ENCODE data around the gene RARRES1.

Gene RARRES1

GRCh38 chr3:158766364-158766763, 34.1 kb upstream of the RARRES1 start:
- Histone ChIP-seq H3K4me3 (ENCODE audit: low read length in 2 of 2) (no peak overlapping the region), H3K9me3 (ENCODE audit: control insufficient read depth in 2 of 2, low read length in 2 of 2) (no peaks in the 10 kb centered on the region), H3K27me3 (ENCODE audit: control insufficient read depth in 2 of 2, insufficient read depth in 2 of 2, low read length in 2 of 2) (no peaks in the 10 kb centered on the region), H3K9ac (ENCODE audit: low read depth in 1 of 2, low read length in 2 of 2) (no peak overlapping the region), H3K27ac (ENCODE audit: low read depth in 2 of 2, low read length in 2 of 2) (no peak overlapping the region), H3K36me3 (ENCODE audit: control insufficient read depth in 2 of 2, insufficient read depth in 2 of 2, low read length in 2 of 2) (no peaks in the 10 kb centered on the region), H3K4me1 (ENCODE audit: control insufficient read depth in 2 of 2, insufficient read depth in 2 of 2, low read length in 2 of 2) (peaks cover 7 to 12% of the 10 kb centered on the region in 2 donors)

DNA sequence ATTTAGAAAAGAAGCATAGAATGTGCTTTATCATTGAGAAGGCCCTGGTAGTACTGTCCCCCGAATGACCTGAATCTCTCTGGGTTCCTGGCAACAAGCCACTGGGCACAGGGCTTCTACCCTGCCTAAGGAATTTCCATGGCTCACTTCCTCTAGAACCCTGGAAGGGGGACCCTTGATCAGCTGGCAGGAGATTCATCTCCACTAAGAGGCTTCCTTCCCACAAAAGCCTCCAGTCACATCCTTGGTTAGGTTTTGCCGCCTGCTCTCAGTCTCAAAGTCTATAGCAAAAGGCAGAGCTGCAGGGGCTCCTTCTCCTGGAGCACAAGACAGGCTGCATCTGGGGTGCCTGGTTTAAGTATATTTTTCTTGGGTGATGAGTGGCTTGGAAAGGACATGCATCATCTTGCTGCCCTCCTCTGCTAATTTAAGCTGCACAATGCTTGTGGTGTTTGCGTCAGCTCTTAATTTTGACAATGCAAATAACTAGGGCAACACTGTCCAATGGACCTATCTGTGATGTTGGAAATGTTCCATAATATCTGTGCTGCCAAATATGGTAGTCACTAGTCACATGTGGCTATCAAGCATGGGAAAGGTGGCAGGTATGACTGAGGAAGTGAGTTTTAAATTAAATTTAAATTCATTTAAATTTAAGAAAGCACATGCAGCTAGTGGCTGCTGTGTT, 33.4 kb upstream of the RARRES1 start:
- no peaks in the 10 kb centered on the region for H3K36me3 ChIP-seq (ENCODE audit: control insufficient read depth in 2 of 2, insufficient read depth in 2 of 2, low read length in 2 of 2)
- H3K27me3 ChIP-seq (ENCODE audit: control insufficient read depth in 2 of 2, insufficient read depth in 2 of 2, low read length in 2 of 2): no peaks in the 10 kb centered on the region
- no peak overlapping the region for H3K27ac ChIP-seq (ENCODE audit: low read depth in 2 of 2, low read length in 2 of 2)
- no peak overlapping the region for H3K4me3 ChIP-seq (ENCODE audit: low read length in 2 of 2)
- H3K4me1 ChIP-seq (ENCODE audit: control insufficient read depth in 2 of 2, insufficient read depth in 2 of 2, low read length in 2 of 2): peaks cover 7 to 10% of the 10 kb centered on the region in 2 donors
- no peak overlapping the region for H3K9ac ChIP-seq (ENCODE audit: low read depth in 1 of 2, low read length in 2 of 2)
- no peaks in the 10 kb centered on the region for H3K9me3 ChIP-seq (ENCODE audit: control insufficient read depth in 2 of 2, low read length in 2 of 2)

- Histone ChIP-seq H3K27ac (ENCODE audit: low read depth in 2 of 2, low read length in 2 of 2) (no peak overlapping the region), H3K9me3 (ENCODE audit: control insufficient read depth in 2 of 2, low read length in 2 of 2) (no peaks in the 10 kb centered on the region), H3K27me3 (ENCODE audit: control insufficient read depth in 2 of 2, insufficient read depth in 2 of 2, low read length in 2 of 2) (no peaks in the 10 kb centered on the region)
Measured at GRCh38 chr3:158763421-158763820, 31.2 kb upstream of the RARRES1 start.

DNA sequence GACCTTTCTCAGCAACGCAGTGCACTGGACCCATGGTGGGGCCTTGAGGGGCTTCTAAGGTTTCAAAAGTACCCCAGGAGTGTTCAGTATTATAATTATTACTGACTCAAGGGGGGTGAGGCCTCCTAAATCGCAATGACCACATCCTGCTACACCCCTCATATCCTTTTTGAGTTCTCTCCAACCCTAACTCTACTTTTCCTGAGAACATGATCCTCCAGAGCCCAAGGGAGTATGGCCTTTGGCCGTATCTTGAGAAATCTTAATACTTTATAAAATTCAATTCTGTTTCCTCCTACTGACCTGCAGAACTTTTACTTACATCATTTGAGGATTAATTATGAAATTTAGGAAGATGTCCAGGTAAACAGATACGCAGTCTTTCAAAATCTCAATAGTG, 30.4 kb upstream of the RARRES1 start:
- Histone ChIP-seq H3K4me3 (ENCODE audit: low read length in 2 of 2) (no peak overlapping the region), H3K4me1 (ENCODE audit: control insufficient read depth in 2 of 2, insufficient read depth in 2 of 2, low read length in 2 of 2) (no peaks in the 10 kb centered on the region), H3K27me3 (ENCODE audit: control insufficient read depth in 2 of 2, insufficient read depth in 2 of 2, low read length in 2 of 2) (no peaks in the 10 kb centered on the region), H3K27ac (ENCODE audit: low read depth in 2 of 2, low read length in 2 of 2) (no peak overlapping the region), H3K36me3 (ENCODE audit: control insufficient read depth in 2 of 2, insufficient read depth in 2 of 2, low read length in 2 of 2) (no peaks in the 10 kb centered on the region), H3K9me3 (ENCODE audit: control insufficient read depth in 2 of 2, low read length in 2 of 2) (no peaks in the 10 kb centered on the region), H3K9ac (ENCODE audit: low read depth in 1 of 2, low read length in 2 of 2) (no peak overlapping the region)

More at GRCh38 chr3:158763421-158763820, 31.2 kb upstream of the RARRES1 start:
- Histone ChIP-seq H3K9ac (ENCODE audit: low read depth in 1 of 2, low read length in 2 of 2) (no peak overlapping the region), H3K36me3 (ENCODE audit: control insufficient read depth in 2 of 2, insufficient read depth in 2 of 2, low read length in 2 of 2) (no peaks in the 10 kb centered on the region), H3K4me1 (ENCODE audit: control insufficient read depth in 2 of 2, insufficient read depth in 2 of 2, low read length in 2 of 2) (peaks cover under 1 to 4% of the 10 kb centered on the region in 2 donors), H3K4me3 (ENCODE audit: low read length in 2 of 2) (no peak overlapping the region)

GRCh38 chr3:158761350-158761749, 29.1 kb upstream of the RARRES1 start:
- H3K27me3 ChIP-seq (ENCODE audit: control insufficient read depth in 2 of 2, insufficient read depth in 2 of 2, low read length in 2 of 2): no peaks in the 10 kb centered on the region
- H3K4me3 ChIP-seq (ENCODE audit: low read length in 2 of 2): no peak overlapping the region
- no peaks in the 10 kb centered on the region for H3K36me3 ChIP-seq (ENCODE audit: control insufficient read depth in 2 of 2, insufficient read depth in 2 of 2, low read length in 2 of 2)
- H3K9me3 ChIP-seq (ENCODE audit: control insufficient read depth in 2 of 2, low read length in 2 of 2): no peaks in the 10 kb centered on the region
- no peak overlapping the region for H3K9ac ChIP-seq (ENCODE audit: low read depth in 1 of 2, low read length in 2 of 2)
- H3K27ac ChIP-seq (ENCODE audit: low read depth in 2 of 2, low read length in 2 of 2): no peak overlapping the region
- no peaks in the 10 kb centered on the region for H3K4me1 ChIP-seq (ENCODE audit: control insufficient read depth in 2 of 2, insufficient read depth in 2 of 2, low read length in 2 of 2)

GRCh38 chr3:158755421-158755820, 23.2 kb upstream of the RARRES1 start:
- H3K9me3 ChIP-seq (ENCODE audit: control insufficient read depth in 2 of 2, low read length in 2 of 2): no peaks in the 10 kb centered on the region
- H3K4me3 ChIP-seq (ENCODE audit: low read length in 2 of 2): no peak overlapping the region
- no peaks in the 10 kb centered on the region for H3K36me3 ChIP-seq (ENCODE audit: control insufficient read depth in 2 of 2, insufficient read depth in 2 of 2, low read length in 2 of 2)
- H3K9ac ChIP-seq (ENCODE audit: low read depth in 1 of 2, low read length in 2 of 2): no peak overlapping the region
- no peaks in the 10 kb centered on the region for H3K27me3 ChIP-seq (ENCODE audit: control insufficient read depth in 2 of 2, insufficient read depth in 2 of 2, low read length in 2 of 2)
- no peaks in the 10 kb centered on the region for H3K4me1 ChIP-seq (ENCODE audit: control insufficient read depth in 2 of 2, insufficient read depth in 2 of 2, low read length in 2 of 2)
- H3K27ac ChIP-seq (ENCODE audit: low read depth in 2 of 2, low read length in 2 of 2): no peak overlapping the region

- Histone ChIP-seq H3K27ac (ENCODE audit: low read depth in 2 of 2, low read length in 2 of 2) (no peak overlapping the region), H3K4me3 (ENCODE audit: low read length in 2 of 2) (no peak overlapping the region), H3K9me3 (ENCODE audit: control insufficient read depth in 2 of 2, low read length in 2 of 2) (no peaks in the 10 kb centered on the region), H3K36me3 (ENCODE audit: control insufficient read depth in 2 of 2, insufficient read depth in 2 of 2, low read length in 2 of 2) (no peaks in the 10 kb centered on the region), H3K4me1 (ENCODE audit: control insufficient read depth in 2 of 2, insufficient read depth in 2 of 2, low read length in 2 of 2) (no peaks in the 10 kb centered on the region), H3K27me3 (ENCODE audit: control insufficient read depth in 2 of 2, insufficient read depth in 2 of 2, low read length in 2 of 2) (no peaks in the 10 kb centered on the region), H3K9ac (ENCODE audit: low read depth in 1 of 2, low read length in 2 of 2) (no peak overlapping the region)
Measured at GRCh38 chr3:158753854-158754253, 21.6 kb upstream of the RARRES1 start.

DNA sequence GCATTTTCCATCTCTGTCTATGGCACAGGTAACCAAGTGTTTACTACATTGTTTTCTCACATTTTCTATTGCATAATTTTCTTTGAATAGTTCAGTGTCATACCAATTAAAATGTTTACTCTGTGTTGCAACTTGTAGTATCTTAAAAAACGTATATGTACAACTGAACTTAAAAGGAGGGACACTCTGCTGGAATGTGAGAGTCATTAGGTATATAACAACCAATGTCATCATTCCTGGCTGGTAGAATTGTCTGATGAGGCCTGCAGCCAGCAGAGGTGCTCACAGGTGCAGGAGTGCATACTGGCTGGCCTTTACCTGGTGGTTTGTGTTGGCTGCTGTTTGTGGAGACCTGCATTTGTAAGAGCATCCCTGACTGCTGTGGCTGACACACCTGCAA, 19.1 kb upstream of the RARRES1 start:
- Histone ChIP-seq H3K27me3 (ENCODE audit: control insufficient read depth in 2 of 2, insufficient read depth in 2 of 2, low read length in 2 of 2) (no peaks in the 10 kb centered on the region), H3K36me3 (ENCODE audit: control insufficient read depth in 2 of 2, insufficient read depth in 2 of 2, low read length in 2 of 2) (peaks cover 0 to 4% of the 10 kb centered on the region in 2 donors), H3K27ac (ENCODE audit: low read depth in 2 of 2, low read length in 2 of 2) (no peak overlapping the region), H3K9me3 (ENCODE audit: control insufficient read depth in 2 of 2, low read length in 2 of 2) (no peaks in the 10 kb centered on the region), H3K4me3 (ENCODE audit: low read length in 2 of 2) (no peak overlapping the region), H3K4me1 (ENCODE audit: control insufficient read depth in 2 of 2, insufficient read depth in 2 of 2, low read length in 2 of 2) (no peaks in the 10 kb centered on the region), H3K9ac (ENCODE audit: low read depth in 1 of 2, low read length in 2 of 2) (no peak overlapping the region)

- no peak overlapping the region for H3K9ac ChIP-seq (ENCODE audit: low read depth in 1 of 2, low read length in 2 of 2)
- no peaks in the 10 kb centered on the region for H3K27me3 ChIP-seq (ENCODE audit: control insufficient read depth in 2 of 2, insufficient read depth in 2 of 2, low read length in 2 of 2)
Measured at GRCh38 chr3:158750016-158750415, 17.8 kb upstream of the RARRES1 start.

GRCh38 chr3:158749526-158749925, 17.3 kb upstream of the RARRES1 start:
- Histone ChIP-seq H3K9me3 (ENCODE audit: control insufficient read depth in 2 of 2, low read length in 2 of 2) (no peaks in the 10 kb centered on the region), H3K4me3 (ENCODE audit: low read length in 2 of 2) (no peak overlapping the region), H3K9ac (ENCODE audit: low read depth in 1 of 2, low read length in 2 of 2) (no peak overlapping the region), H3K4me1 (ENCODE audit: control insufficient read depth in 2 of 2, insufficient read depth in 2 of 2, low read length in 2 of 2) (no peaks in the 10 kb centered on the region), H3K27ac (ENCODE audit: low read depth in 2 of 2, low read length in 2 of 2) (no peak overlapping the region), H3K36me3 (ENCODE audit: control insufficient read depth in 2 of 2, insufficient read depth in 2 of 2, low read length in 2 of 2) (peaks cover 4% of the 10 kb centered on the region in 2 donors), H3K27me3 (ENCODE audit: control insufficient read depth in 2 of 2, insufficient read depth in 2 of 2, low read length in 2 of 2) (no peaks in the 10 kb centered on the region)

More at GRCh38 chr3:158750016-158750415, 17.8 kb upstream of the RARRES1 start:
- no peaks in the 10 kb centered on the region for H3K4me1 ChIP-seq (ENCODE audit: control insufficient read depth in 2 of 2, insufficient read depth in 2 of 2, low read length in 2 of 2)
- H3K27ac ChIP-seq (ENCODE audit: low read depth in 2 of 2, low read length in 2 of 2): no peak overlapping the region
- H3K4me3 ChIP-seq (ENCODE audit: low read length in 2 of 2): no peak overlapping the region
- no peaks in the 10 kb centered on the region for H3K9me3 ChIP-seq (ENCODE audit: control insufficient read depth in 2 of 2, low read length in 2 of 2)
- H3K36me3 ChIP-seq (ENCODE audit: control insufficient read depth in 2 of 2, insufficient read depth in 2 of 2, low read length in 2 of 2): peaks cover 4% of the 10 kb centered on the region in 2 donors
